GM23338 (cell line): ENCODE measurements around the gene APOBEC4. TPM values are rescaled to one million over a fixed set of nuclear protein-coding genes. Genes with fewer than 3 reads are reported as not detected.

Experiments used
- ATAC-seq: fragments of 200-7000 bp; cut with Tn5 transposase; 3 replicates; pipeline ENCODE4 v1.9.1; 2020
- DNase-seq: peaks from one replicate; pipeline ENCODE4 v3.0.0-alpha.2; 2015; ENCODE audit warnings: low spot score
- H2AFZ ChIP-seq: fragments of 200-600 bp; sonication (generic); 2 replicates; pipeline ENCODE4 v1.8.0; 2016; ENCODE audit warnings: antibody characterized with exemption, mild to moderate bottlenecking, moderate library complexity
- H3F3A ChIP-seq: fragments of 200-600 bp; sonication (generic); replicated peaks from 2 replicates; pipeline ENCODE4 v1.8.0; 2017; ENCODE audit warnings: antibody characterized with exemption, mixed run types, low read depth
- H3K27ac ChIP-seq: fragments of 200-600 bp; sonication (generic); 2 replicates; pipeline ENCODE4 v1.6.1; 2016; ENCODE audit warnings: low read depth
- H3K27me3 ChIP-seq: fragments of 200-600 bp; sonication (generic); 2 replicates; pipeline ENCODE4 v1.8.0; 2016; ENCODE audit warnings: mild to moderate bottlenecking, mixed run types, moderate library complexity; ENCODE audit not compliant: insufficient read depth
- H3K36me3 ChIP-seq: fragments of 200-600 bp; sonication (generic); 2 replicates; pipeline ENCODE4 v1.8.0; 2016; ENCODE audit warnings: mild to moderate bottlenecking; ENCODE audit not compliant: insufficient read depth
- H3K4me1 ChIP-seq: fragments of 200-600 bp; sonication (generic); 2 replicates; pipeline ENCODE4 v1.8.0; 2016; ENCODE audit warnings: mild to moderate bottlenecking, moderate library complexity; ENCODE audit not compliant: insufficient read depth
- H3K4me2 ChIP-seq: fragments of 200-600 bp; sonication (generic); 2 replicates; pipeline ENCODE4 v1.7.1; 2017; ENCODE audit warnings: mixed run types
- H3K4me3 ChIP-seq: fragments of 200-600 bp; sonication (generic); 2 replicates; pipeline ENCODE4 v1.6.1; 2016; ENCODE audit warnings: mixed run types
- H3K79me2 ChIP-seq: fragments of 200-600 bp; sonication (generic); replicated peaks from 2 replicates; pipeline ENCODE4 v1.8.0; 2017; ENCODE audit warnings: mild to moderate bottlenecking; ENCODE audit not compliant: insufficient read depth
- H3K9me2 ChIP-seq: fragments of 200-600 bp; sonication (generic); 2 replicates; pipeline ENCODE4 v1.8.0; 2017; ENCODE audit not compliant: insufficient read depth
- H4K20me1 ChIP-seq: fragments of 200-600 bp; sonication (generic); replicated peaks from 2 replicates; pipeline ENCODE4 v1.8.0; 2017; ENCODE audit warnings: mild to moderate bottlenecking; ENCODE audit not compliant: insufficient read depth
- H3K27ac Mint-ChIP-seq: 2 replicates; pipeline ENCODE4 v1.8.0; 2020; ENCODE audit warnings: inconsistent platforms, mild to moderate bottlenecking, moderate library complexity, mixed read lengths
- H3K27me3 Mint-ChIP-seq: 3 replicates; pipeline ENCODE4 v1.8.0; 2022; ENCODE audit warnings: low read depth, mild to moderate bottlenecking, moderate library complexity, mixed read lengths, inconsistent platforms; ENCODE audit not compliant: insufficient read depth, poor library complexity
- H3K36me3 Mint-ChIP-seq: 3 replicates; pipeline ENCODE4 v1.8.0; 2021; ENCODE audit warnings: low read depth, mild to moderate bottlenecking, inconsistent platforms, moderate library complexity, mixed read lengths
- H3K4me1 Mint-ChIP-seq: 3 replicates; pipeline ENCODE4 v1.8.0; 2020; ENCODE audit warnings: mild to moderate bottlenecking, inconsistent platforms, mixed read lengths
- H3K4me3 Mint-ChIP-seq: 3 replicates; pipeline ENCODE4 v1.8.0; 2021; ENCODE audit warnings: moderate library complexity, mild to moderate bottlenecking, inconsistent platforms, mixed read lengths
- H3K9me3 Mint-ChIP-seq: 3 replicates; pipeline ENCODE4 v1.8.0; 2020; ENCODE audit warnings: moderate library complexity, mild to moderate bottlenecking, inconsistent platforms, mixed read lengths
- STAT1 ChIP-seq: IDR thresholded peaks from one replicate; pipeline ENCODE4 v1.6.1; 2016; ENCODE audit warnings: antibody characterized with exemption; ENCODE audit not compliant: unreplicated experiment
- polyA plus RNA-seq: library from polyadenylated mRNA; unstranded; fragments of >200 nt; fragmentation: Nextera tagmentation; extraction: Ambion mirVana; gene quantifications from 2 replicates; pipeline ENCODE4 v1.2.1, GENCODE V29; 2016
- total RNA-seq: library from RNA; depleted of rRNA; stranded (reverse); fragments of >200 nt; shearing (Covaris generic); gene quantifications from 2 replicates; pipeline ENCODE4 v1.2.3, GENCODE V29; 2014
- TF ChIP-seq, protein P1 (sequence below): IDR thresholded peaks from one replicate; pipeline ENCODE4 v1.6.1; 2018; ENCODE audit warnings: antibody characterized with exemption; ENCODE audit not compliant: unreplicated experiment

The APOBEC4 gene
- total and polyA plus RNA-seq, 2 experiments from 2014 or later, result 0.10 TPM; not detected in 1

DNA sequence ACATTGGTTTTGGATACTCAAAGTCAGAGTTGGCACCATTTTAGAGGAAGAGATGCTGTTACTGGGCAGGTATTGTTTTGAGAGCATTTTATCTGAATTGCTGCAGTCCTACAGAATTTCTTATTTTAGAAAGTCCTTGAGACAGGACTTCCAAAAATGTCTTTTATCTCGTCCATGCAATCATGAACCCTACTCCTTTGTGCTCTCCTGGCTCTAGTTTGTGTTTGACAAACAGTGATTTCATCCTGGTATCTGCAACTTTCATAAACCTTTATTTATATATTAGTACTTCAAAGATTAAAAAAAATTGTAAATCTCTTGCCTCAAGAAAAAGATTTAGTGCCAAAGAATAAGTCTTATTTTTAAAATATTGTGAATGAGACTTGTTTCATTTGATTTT, 12.9 kb downstream of the APOBEC4 start:
- no peak overlapping the region for H3K4me3 ChIP-seq
- H3K27ac ChIP-seq, result no peak overlapping the region
- H3K9me2 ChIP-seq, result no peaks in the 10 kb centered on the region
- TF ChIP-seq, protein P1, sequence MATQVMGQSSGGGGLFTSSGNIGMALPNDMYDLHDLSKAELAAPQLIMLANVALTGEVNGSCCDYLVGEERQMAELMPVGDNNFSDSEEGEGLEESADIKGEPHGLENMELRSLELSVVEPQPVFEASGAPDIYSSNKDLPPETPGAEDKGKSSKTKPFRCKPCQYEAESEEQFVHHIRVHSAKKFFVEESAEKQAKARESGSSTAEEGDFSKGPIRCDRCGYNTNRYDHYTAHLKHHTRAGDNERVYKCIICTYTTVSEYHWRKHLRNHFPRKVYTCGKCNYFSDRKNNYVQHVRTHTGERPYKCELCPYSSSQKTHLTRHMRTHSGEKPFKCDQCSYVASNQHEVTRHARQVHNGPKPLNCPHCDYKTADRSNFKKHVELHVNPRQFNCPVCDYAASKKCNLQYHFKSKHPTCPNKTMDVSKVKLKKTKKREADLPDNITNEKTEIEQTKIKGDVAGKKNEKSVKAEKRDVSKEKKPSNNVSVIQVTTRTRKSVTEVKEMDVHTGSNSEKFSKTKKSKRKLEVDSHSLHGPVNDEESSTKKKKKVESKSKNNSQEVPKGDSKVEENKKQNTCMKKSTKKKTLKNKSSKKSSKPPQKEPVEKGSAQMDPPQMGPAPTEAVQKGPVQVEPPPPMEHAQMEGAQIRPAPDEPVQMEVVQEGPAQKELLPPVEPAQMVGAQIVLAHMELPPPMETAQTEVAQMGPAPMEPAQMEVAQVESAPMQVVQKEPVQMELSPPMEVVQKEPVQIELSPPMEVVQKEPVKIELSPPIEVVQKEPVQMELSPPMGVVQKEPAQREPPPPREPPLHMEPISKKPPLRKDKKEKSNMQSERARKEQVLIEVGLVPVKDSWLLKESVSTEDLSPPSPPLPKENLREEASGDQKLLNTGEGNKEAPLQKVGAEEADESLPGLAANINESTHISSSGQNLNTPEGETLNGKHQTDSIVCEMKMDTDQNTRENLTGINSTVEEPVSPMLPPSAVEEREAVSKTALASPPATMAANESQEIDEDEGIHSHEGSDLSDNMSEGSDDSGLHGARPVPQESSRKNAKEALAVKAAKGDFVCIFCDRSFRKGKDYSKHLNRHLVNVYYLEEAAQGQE, result no peak
- no peaks in the 10 kb centered on the region for H3K79me2 ChIP-seq
- ATAC-seq (no peak), DNase-seq (no peak)
- no peak overlapping the region for H3K4me2 ChIP-seq
- no peaks in the 10 kb centered on the region for H3F3A ChIP-seq
- H3K4me1 Mint-ChIP-seq, result peaks cover 5% of the 10 kb centered on the region; the same call in 2 of the 3 replicates
- H3K4me1 ChIP-seq, result no peaks in the 10 kb centered on the region
- H3K27me3 Mint-ChIP-seq, result peaks cover 9% of the 10 kb centered on the region
- H3K9me3 Mint-ChIP-seq, result no peaks in the 10 kb centered on the region
- no peaks in the 10 kb centered on the region for H4K20me1 ChIP-seq
- no peak overlapping the region for H2AFZ ChIP-seq
- peaks cover 9% of the 10 kb centered on the region; the same call in 1 of the 2 replicates for H3K27me3 ChIP-seq
- H3K36me3 ChIP-seq, result no peaks in the 10 kb centered on the region
- H3K27ac Mint-ChIP-seq, result no peak overlapping the region
- no peak overlapping the region for H3K4me3 Mint-ChIP-seq
- H3K36me3 Mint-ChIP-seq, result no peaks in the 10 kb centered on the region

DNA sequence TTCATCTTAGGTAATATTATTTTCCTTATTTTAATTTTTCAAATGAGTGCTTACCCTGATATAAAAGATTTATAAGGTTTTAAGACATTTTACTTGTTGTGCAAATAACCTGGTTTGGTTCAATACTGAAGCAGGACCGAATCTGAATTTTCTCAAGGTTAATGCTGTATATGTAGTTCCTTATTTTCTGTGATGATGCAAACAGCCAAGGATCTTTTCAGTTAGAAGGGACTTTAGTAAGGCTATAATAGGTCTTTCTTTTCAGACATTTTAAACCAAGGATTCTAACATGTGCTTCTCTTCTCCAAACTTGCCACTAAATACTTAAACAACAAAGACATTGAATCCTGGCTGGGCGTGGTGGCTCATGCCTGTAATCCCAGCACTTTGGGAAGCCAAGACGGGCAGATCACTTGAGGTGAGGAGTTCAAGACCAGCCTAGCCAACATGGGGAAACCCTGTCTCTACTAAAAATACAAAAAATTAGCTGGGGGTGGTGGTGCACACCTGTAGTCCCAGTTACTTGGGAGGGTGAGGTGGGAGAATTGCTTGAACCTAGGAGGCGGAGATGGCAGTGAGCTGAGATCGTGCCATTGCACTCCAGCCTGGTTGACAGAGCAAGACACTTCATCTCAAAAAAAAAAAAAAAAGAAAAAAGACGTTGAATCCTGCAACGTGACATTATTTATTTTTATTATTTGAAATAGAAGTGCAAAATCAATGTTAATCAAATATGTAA, 14.3 kb downstream of the APOBEC4 start:
- Mint-ChIP-seq H3K36me3 (no peaks in the 10 kb centered on the region), H3K27me3 (peaks cover 9% of the 10 kb centered on the region), H3K4me3 (no peak overlapping the region), H3K9me3 (no peaks in the 10 kb centered on the region), H3K27ac (no peak overlapping the region), H3K4me1 (peaks cover 11% of the 10 kb centered on the region; the same call in 2 of the 3 replicates)
- H2AFZ ChIP-seq, result no peak overlapping the region
- TF ChIP-seq, protein P1, result no peak
- no peak for TF ChIP-seq STAT1
- H3F3A ChIP-seq, result no peaks in the 10 kb centered on the region
- DNase-seq, result no peak
- H3K9me2 ChIP-seq, result no peaks in the 10 kb centered on the region
- no peak overlapping the region for H3K27ac ChIP-seq
- peaks cover 9% of the 10 kb centered on the region; the same call in 1 of the 2 replicates for H3K27me3 ChIP-seq
- ATAC-seq, result no peak
- H3K4me2 ChIP-seq, result no peak overlapping the region
- H4K20me1 ChIP-seq, result no peaks in the 10 kb centered on the region
- peaks cover 13% of the 10 kb centered on the region for H3K79me2 ChIP-seq
- H3K4me3 ChIP-seq, result no peak overlapping the region
- H3K36me3 ChIP-seq, result no peaks in the 10 kb centered on the region
- 0 out of 2 replicates have a peak, but pooled peaks cover 5% of the 10 kb centered on the region for H3K4me1 ChIP-seq
